T-helper 22 cell (primary cell): ENCODE results near the gene FAM32A.

Experiments used
- DNase-seq: peaks from one replicate; pipeline ENCODE4 v3.0.0-alpha.2; 2020; ENCODE audit warnings: low read depth

Gene FAM32A

GRCh38 chr19:16225279-16226183 lies 40.3 kb downstream of the FAM32A start:
- DNase-seq, result no peak

- no peak for DNase-seq
These were observed 41.0 kb downstream of the FAM32A start for GRCh38 chr19:16226184-16226591.

GRCh38 chr19:16226878-16227836 lies 41.9 kb downstream of the FAM32A start:
- DNase-seq, result no peak

DNA sequence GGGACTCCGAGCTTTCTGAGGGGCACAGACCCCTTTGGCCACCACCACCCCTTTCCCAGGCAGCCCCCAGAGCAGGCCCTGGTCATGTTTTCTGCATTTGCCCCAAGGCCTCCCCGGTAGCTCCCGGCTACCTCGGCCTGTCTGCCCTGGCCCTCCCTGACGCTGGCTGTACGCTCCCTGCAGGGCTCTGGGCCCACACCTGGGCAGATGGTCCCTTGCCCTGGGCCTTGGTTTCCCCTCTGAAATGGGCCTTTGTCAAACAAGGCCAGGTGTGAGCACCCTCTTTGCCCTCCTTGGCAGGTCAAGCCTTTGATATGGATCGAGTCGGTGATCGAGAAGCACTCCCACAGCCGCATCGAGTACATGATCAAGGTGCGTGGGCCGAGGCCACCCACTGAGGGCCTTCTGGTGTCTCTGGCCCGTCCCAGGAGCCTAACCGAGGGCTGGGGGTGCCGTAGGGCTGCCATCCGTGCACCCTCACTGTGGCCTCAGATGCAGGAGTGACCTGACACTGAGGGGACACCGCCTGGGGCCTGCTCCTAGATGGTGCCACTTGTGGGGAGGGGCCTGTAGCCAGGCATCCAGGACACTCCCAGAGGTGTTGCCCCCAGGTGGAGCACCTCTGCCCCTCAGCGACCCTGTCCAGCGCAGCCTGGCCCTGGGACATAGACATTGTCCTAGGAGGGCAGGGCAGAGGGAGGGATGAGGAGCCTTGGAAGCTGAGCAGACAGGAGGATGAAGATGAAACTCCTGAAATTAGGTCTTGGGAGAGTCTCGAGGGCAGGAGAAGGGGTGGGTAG lies 42.8 kb downstream of the FAM32A start:
- DNase-seq, result no peak

- no peak for DNase-seq
These were observed 43.6 kb downstream of the FAM32A start for GRCh38 chr19:16228637-16229321.

DNA sequence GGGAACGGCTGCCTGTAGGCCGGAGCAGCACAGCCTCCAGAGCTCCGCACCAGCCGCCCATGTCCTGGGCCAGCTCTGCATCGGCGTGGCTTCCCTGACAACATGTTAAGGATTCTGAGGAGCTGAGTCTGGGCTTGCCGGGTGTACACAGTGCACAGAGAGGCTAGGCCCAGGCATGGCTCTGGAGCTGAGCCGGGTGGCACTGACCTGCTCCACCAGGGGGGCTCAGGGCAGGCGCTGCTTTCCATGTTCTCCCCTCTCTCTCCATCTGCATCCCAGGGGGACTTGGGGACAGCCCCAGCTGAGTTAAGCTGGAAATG lies 44.1 kb downstream of the FAM32A start:
- DNase-seq, result no peak

- no peak for DNase-seq
These were observed 46.9 kb downstream of the FAM32A start for GRCh38 chr19:16232127-16232526.

DNA sequence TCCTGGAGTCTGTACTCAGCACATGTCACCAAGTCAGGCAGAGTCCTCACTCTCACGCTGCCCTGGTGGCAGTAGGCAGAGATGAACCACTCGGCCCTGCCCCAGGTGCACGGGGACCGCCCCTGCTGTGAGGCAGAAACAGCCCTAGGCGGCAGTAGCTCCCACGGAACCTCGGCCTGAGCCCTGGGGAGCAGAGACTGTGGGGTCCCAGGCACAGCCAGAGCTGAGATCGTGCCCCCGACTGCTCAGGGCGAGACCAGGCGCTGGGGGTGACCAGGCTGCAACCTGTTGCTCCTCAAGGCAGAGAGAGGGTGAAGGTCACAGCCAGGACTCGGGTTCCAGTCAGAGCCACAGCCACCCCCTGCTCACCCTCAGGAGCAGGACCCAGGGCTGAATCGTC lies 47.4 kb downstream of the FAM32A start:
- no peak for DNase-seq

DNA sequence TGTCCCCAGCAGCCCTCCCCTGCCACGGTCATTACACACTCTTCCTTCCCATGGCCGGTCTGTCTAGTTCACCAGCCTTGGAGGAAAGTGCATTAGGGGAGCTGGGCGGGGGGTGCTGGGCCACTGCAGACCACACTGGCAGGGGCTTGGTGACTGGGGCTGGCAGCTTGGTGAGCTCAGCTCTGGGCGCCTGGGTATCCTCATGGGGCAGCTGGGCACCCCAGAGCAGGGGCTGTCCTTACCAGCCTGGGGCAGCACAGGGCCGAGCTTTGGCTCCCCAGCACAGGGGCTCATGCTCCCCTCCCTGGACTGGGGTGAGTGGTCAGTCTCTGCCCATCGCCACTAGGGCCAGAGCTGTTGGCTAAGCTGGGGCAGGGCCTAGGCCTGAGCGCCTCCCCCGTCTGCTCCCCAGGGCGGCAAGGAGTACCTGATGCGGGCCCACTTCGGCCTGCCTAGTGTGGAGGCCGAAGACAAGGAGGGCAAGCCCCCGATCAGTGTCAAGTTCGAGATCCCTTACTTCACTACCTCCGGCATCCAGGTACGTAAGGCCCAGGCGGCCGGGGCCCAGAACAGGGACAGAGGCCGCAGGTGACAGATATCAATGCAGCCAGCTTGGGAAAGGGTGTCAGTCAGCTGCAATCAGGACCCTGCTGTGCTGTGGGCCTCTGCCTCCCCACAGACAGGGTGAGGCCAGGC lies 48.0 kb downstream of the FAM32A start:
- no peak for DNase-seq

DNA sequence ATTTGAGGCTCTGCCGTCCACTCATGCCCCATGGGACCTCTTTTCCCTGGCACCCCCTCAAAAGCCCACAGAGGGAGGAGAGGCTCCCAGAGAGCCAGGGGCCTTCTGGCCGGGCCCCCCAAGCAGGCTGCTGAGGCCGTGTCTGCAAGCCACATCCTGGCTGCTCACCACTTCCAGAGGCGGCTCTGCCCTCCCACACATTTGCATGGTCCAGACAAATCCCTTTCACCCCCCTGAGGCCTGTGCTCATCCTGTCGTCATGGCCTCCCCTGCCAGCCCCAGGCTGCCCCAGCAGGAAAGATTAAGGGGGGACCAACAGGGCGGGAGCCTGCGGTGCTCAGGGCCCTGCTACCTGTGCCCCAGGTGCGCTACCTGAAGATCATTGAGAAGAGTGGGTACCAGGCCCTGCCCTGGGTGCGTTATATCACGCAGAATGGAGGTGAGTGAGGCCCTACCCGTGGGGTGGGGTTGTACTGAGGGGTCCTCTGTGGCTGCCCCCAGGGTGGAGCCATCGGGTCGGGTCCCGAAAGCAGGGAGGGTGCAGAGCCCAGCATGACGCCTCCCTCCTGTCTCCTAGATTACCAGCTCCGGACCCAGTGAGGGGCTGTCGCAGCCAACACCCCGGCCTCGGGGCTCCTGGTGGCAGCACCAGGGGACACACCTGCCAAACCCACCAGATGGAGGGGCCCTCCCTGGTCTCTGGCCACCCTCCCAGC lies 48.8 kb downstream of the FAM32A start:
- no peak for DNase-seq

- DNase-seq, result no peak
These were observed 49.6 kb downstream of the FAM32A start for GRCh38 chr19:16234552-16235445.

- DNase-seq, result no peak
These were observed 50.8 kb downstream of the FAM32A start for GRCh38 chr19:16235811-16236652.
